ENCODE data around the gene SPINK1. TPM values are rescaled to one million over a fixed set of nuclear protein-coding genes. Genes with fewer than 3 reads are reported as not detected.

SPINK1 gene
- total and polyA plus RNA-seq, 2 of the 13 experiments (the other 11 are each of a cell fraction or from before 2014, with no cell fraction given), result 14.7 to 17.1 TPM

DNA sequence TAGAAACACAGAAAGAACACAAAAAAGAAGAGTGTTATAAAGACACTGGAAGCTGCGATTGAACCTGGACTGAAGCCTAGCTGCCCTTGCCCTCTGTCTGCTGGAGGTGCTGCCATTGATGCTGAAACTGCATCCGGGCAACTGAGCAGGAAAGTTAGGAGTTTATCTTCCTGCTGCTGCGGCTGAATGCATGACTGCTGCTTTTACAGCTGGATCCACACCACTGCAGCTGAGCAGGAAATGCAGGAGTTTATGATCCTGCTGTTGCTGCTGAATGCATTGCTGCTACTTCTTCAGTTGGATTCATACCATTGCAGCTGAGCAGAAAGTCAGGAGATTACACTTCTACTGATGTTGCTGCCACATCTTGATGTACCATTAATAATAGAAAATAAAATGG lies 27.1 kb downstream of the SPINK1 start (continued):
- no peak for TF ChIP-seq ELK4 (CRISPR knock-in tag; IDR thresholded peaks at IDR 0.05; ENCODE audit: borderline replicate concordance)
- TF ChIP-seq CC2D1A (CRISPR knock-in tag; IDR thresholded peaks at IDR 0.05), result no peak
- TF ChIP-seq PHF5A (CRISPR knock-in tag; IDR thresholded peaks at IDR 0.05; ENCODE audit: low read depth, unreplicated experiment), result no peak
- TF ChIP-seq KAT2B (IDR thresholded peaks at IDR 0.05; ENCODE audit: borderline replicate concordance, low read depth, low read length), result no peak
- TF ChIP-seq, protein P1, sequence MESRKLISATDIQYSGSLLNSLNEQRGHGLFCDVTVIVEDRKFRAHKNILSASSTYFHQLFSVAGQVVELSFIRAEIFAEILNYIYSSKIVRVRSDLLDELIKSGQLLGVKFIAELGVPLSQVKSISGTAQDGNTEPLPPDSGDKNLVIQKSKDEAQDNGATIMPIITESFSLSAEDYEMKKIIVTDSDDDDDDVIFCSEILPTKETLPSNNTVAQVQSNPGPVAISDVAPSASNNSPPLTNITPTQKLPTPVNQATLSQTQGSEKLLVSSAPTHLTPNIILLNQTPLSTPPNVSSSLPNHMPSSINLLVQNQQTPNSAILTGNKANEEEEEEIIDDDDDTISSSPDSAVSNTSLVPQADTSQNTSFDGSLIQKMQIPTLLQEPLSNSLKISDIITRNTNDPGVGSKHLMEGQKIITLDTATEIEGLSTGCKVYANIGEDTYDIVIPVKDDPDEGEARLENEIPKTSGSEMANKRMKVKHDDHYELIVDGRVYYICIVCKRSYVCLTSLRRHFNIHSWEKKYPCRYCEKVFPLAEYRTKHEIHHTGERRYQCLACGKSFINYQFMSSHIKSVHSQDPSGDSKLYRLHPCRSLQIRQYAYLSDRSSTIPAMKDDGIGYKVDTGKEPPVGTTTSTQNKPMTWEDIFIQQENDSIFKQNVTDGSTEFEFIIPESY (CRISPR knock-in tag; IDR thresholded peaks at IDR 0.05), result no peak
- no peak for TF ChIP-seq KMT2B (CRISPR knock-in tag; IDR thresholded peaks at IDR 0.05)
- TF ChIP-seq GABPA (IDR thresholded peaks at IDR 0.05; ENCODE audit: low read depth, low read length), result no peak
- no peak for TF ChIP-seq GABPA (CRISPR knock-in tag; IDR thresholded peaks at IDR 0.05; ENCODE audit: low read depth)
- TF ChIP-seq ZNF768 (CRISPR knock-in tag; IDR thresholded peaks at IDR 0.05), result no peak
- TF ChIP-seq ZNF75D (CRISPR knock-in tag; IDR thresholded peaks at IDR 0.05; ENCODE audit: borderline replicate concordance), result no peak
- no peak for TF ChIP-seq ZBTB44 (CRISPR knock-in tag; IDR thresholded peaks at IDR 0.05)
- TF ChIP-seq ZNF547 (CRISPR knock-in tag; IDR thresholded peaks at IDR 0.05), result no peak
- no peak for TF ChIP-seq GMEB1 (CRISPR knock-in tag; IDR thresholded peaks at IDR 0.05; ENCODE audit: borderline replicate concordance)
- no peak for TF ChIP-seq CHD4 (IDR thresholded peaks at IDR 0.05; ENCODE audit: borderline replicate concordance, low read length)

All from HepG2 (cell line).